Left lobe of liver (tissue), 2 donors: ENCODE data around the gene MAMLD1. TPM values are rescaled to one million over a fixed set of nuclear protein-coding genes. Genes with fewer than 3 reads are reported as not detected.

Experiments used
- ATAC-seq: fragments of 200-7000 bp; cut with Tn5 transposase; one replicate; pipeline ENCODE4 v1.9.1; 2020; ENCODE audit warnings: mild to moderate bottlenecking, moderate library complexity
- DNase-seq: peaks from one replicate; pipeline ENCODE4 v3.0.0-alpha.2; 2020; ENCODE audit warnings: low spot score
- total RNA-seq: library from RNA; stranded (reverse); gene quantifications from one replicate; pipeline ENCODE4 v1.2.1, GENCODE V29; 2021
- donor health status: DM: no; HTN: no; CAD: no; lungs with moderate emphysema.
- donor health status: DM: no; HTN: yes; CAD: no.

The MAMLD1 gene
- total RNA-seq, 1 donor from 2014 or later: 3.1 TPM

GRCh38 chrX:150455215-150455608 lies 92.1 kb downstream of the MAMLD1 start:
- ATAC-seq: no peak
- no peak for DNase-seq

- ATAC-seq: no peak
- no peak for DNase-seq
Observed at GRCh38 chrX:150456466-150456865, 93.3 kb downstream of the MAMLD1 start.

GRCh38 chrX:150456941-150457340 lies 93.8 kb downstream of the MAMLD1 start:
- no peak for ATAC-seq
- no peak for DNase-seq

- no peak for DNase-seq
- ATAC-seq: no peak
Observed at GRCh38 chrX:150459196-150459595, 96.1 kb downstream of the MAMLD1 start.

- DNase-seq: no peak
- no peak for ATAC-seq
Observed at GRCh38 chrX:150460063-150460462, 96.9 kb downstream of the MAMLD1 start.

- DNase-seq: no peak
- no peak for ATAC-seq
Observed at GRCh38 chrX:150460781-150461180, 97.7 kb downstream of the MAMLD1 start.

GRCh38 chrX:150463566-150463965 lies 100.4 kb downstream of the MAMLD1 start:
- ATAC-seq (no peak), DNase-seq (no peak)

GRCh38 chrX:150464001-150464400 lies 100.9 kb downstream of the MAMLD1 start:
- ATAC-seq (no peak), DNase-seq (no peak)

- DNase-seq (no peak), ATAC-seq (no peak)
Observed at GRCh38 chrX:150465326-150465725, 102.2 kb downstream of the MAMLD1 start.

- DNase-seq (no peak), ATAC-seq (no peak)
Observed at GRCh38 chrX:150465881-150466775, 103.0 kb downstream of the MAMLD1 start.

- DNase-seq (no peak), ATAC-seq (no peak)
Observed at GRCh38 chrX:150472306-150472705, 109.2 kb downstream of the MAMLD1 start.

- DNase-seq: no peak
- ATAC-seq: no peak
Observed at GRCh38 chrX:150473371-150473770, 110.3 kb downstream of the MAMLD1 start.

- ATAC-seq: no peak
- DNase-seq: no peak
Observed at GRCh38 chrX:150475461-150475860, 112.3 kb downstream of the MAMLD1 start.

- ATAC-seq: no peak
- DNase-seq: no peak
Observed at GRCh38 chrX:150476164-150476699, 113.1 kb downstream of the MAMLD1 start.

- ATAC-seq (no peak), DNase-seq (no peak)
Observed at GRCh38 chrX:150477371-150477770, 114.3 kb downstream of the MAMLD1 start.

- no peak for DNase-seq
- no peak for ATAC-seq
Observed at GRCh38 chrX:150478496-150479492, 115.7 kb downstream of the MAMLD1 start.

GRCh38 chrX:150482537-150483206 lies 119.6 kb downstream of the MAMLD1 start:
- DNase-seq: no peak
- ATAC-seq: no peak

GRCh38 chrX:150483356-150483985 lies 120.4 kb downstream of the MAMLD1 start:
- no peak for DNase-seq
- no peak for ATAC-seq

- DNase-seq: peak; percentile 55
- ATAC-seq: peak; percentile 94
Observed at GRCh38 chrX:150486011-150486410, 122.9 kb downstream of the MAMLD1 start.
